ENCODE measurements around the gene C4orf51.

DNA sequence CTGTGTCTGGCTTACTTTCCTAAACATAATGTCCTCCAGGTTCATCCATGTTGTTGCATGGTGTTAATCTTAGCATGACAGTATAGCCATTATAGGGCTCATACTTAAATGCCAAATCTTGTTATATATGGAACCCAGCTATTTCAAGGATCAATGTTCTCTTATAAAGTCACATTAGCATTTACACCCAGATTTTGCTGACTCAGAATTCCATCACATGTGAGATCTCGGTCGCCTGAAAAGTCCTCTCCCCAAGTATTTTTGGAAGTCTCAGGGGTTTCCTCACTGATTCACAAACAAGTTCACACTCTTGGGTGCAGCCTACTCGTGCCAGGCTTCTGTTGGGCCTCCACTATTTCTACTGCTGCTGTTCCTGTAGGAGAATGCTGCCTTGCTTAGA, 19.9 kb upstream of the C4orf51 start:
- TF ChIP-seq, protein P1, sequence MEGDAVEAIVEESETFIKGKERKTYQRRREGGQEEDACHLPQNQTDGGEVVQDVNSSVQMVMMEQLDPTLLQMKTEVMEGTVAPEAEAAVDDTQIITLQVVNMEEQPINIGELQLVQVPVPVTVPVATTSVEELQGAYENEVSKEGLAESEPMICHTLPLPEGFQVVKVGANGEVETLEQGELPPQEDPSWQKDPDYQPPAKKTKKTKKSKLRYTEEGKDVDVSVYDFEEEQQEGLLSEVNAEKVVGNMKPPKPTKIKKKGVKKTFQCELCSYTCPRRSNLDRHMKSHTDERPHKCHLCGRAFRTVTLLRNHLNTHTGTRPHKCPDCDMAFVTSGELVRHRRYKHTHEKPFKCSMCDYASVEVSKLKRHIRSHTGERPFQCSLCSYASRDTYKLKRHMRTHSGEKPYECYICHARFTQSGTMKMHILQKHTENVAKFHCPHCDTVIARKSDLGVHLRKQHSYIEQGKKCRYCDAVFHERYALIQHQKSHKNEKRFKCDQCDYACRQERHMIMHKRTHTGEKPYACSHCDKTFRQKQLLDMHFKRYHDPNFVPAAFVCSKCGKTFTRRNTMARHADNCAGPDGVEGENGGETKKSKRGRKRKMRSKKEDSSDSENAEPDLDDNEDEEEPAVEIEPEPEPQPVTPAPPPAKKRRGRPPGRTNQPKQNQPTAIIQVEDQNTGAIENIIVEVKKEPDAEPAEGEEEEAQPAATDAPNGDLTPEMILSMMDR (conservative IDR thresholded peaks at IDR 0.05; ENCODE audit: low read depth, low read length): no peak
- TF ChIP-seq EZH2phosphoT487 (IDR thresholded peaks at IDR 0.05; ENCODE audit: borderline replicate concordance, low read length) (no peak), EZH2 (IDR thresholded peaks at IDR 0.05; ENCODE audit: low read length, unreplicated experiment) (no peak)
